Measurements from ENCODE around the gene LSS. TPM values are rescaled to one million over a fixed set of nuclear protein-coding genes. Genes with fewer than 3 reads are reported as not detected.

LSS gene
- total RNA-seq, 1 donor from 2014 or later: 58.3 TPM

Other genes starting within 250 kb of the LSS start
- gene COL6A1, start 247.0 kb downstream of the LSS start, total RNA-seq: 188 TPM
- gene COL6A2, start 130.7 kb downstream of the LSS start, total RNA-seq: 196 TPM
- 1.5 TPM for gene FTCD, start 73.2 kb downstream of the LSS start, total RNA-seq
- 12.0 TPM for gene SPATC1L, start 44.3 kb downstream of the LSS start, total RNA-seq
- gene MCM3AP, start 56.8 kb upstream of the LSS start, total RNA-seq: 62.9 TPM
- gene YBEY, start 57.6 kb upstream of the LSS start, total RNA-seq: 18.3 TPM
- 1.2 TPM for gene C21orf58, start 95.1 kb upstream of the LSS start, total RNA-seq
- 36.4 TPM for gene PCNT, start 95.4 kb upstream of the LSS start, total RNA-seq
- gene DIP2A, start 230.1 kb upstream of the LSS start, total RNA-seq: 28.5 TPM